Pancreas (tissue), 10 donors: ENCODE data around the gene HMCES. TPM values are rescaled to one million over a fixed set of nuclear protein-coding genes. Genes with fewer than 3 reads are reported as not detected.

Experiments
- ATAC-seq, 4 donors: fragments of 200-7000 bp; cut with Tn5 transposase; one replicate each; pipeline versions ENCODE4 v1.8.0 to v1.9.1; 2020; ENCODE audit warnings: mild to moderate bottlenecking in 4 of 4, moderate library complexity in 4 of 4
- DNase-seq, 6 donors: peaks; one replicate each; pipeline ENCODE4 v3.0.0-alpha.2; 2020
- FAIRE-seq: peaks from 2 replicates; lab custom pipeline; 2012; peaks lifted over from hg19 to GRCh38; lab: Jason Lieb, UNC
- H3K27ac ChIP-seq, 4 donors: fragments of 200-600 bp; sonication (generic); 1 replicate in 3 of 4; 2 replicates in 1 of 4; pipeline versions ENCODE4 v1.5.0 to v1.8.0; 2020
- H3K27me3 ChIP-seq, 4 donors: fragments of 200-600 bp; one replicate each; pipeline ENCODE4 v1.8.0; 2021
- H3K36me3 ChIP-seq, 3 donors: fragments of 200-600 bp; sonication (generic) in 1 of 3; one replicate each; pipeline versions ENCODE4 v1.5.0 to v1.8.0; 2020 to 2021
- H3K4me1 ChIP-seq, 3 donors: fragments of 200-600 bp; one replicate each; pipeline ENCODE4 v1.8.0; 2021
- H3K4me3 ChIP-seq, 4 donors: fragments of 200-600 bp; sonication (generic) in 2 of 4; one replicate each; pipeline versions ENCODE4 v1.5.0 to v1.8.0; 2020 to 2021
- H3K9me3 ChIP-seq, 4 donors: fragments of 200-600 bp; one replicate each; pipeline ENCODE4 v1.8.0; 2021
- WGBS, 2 donors: extraction: QIAGEN DNeasy Blood & Tissue Kit; methylation state at CpG; one replicate each; pipeline ENCODE4 v1.1.7; 2013; 5-methylcytosine and 5-hydroxymethylcytosine counted together
- intact Hi-C, 3 donors: fragments of 100-400 bp; cut with DNase I; formaldehyde crosslinking; loops; one replicate each; pipeline versions ENCODE4 v1.11.1 to v1.14.2; 2022
- polyA plus RNA-seq, 2 donors: library from polyadenylated mRNA; stranded (reverse); fragments of 200-250 nt; gene quantifications; one replicate each; pipeline ENCODE4 v1.2.3, GENCODE V29; 2013
- total RNA-seq, 6 donors: library from RNA; stranded (reverse); fragmentation: NEBNext Ultra II Directional in 4 of 6; extraction: Animal tissue kit (Norgen Biotek cat#: 25700) in 4 of 6; gene quantifications; one replicate each; pipeline versions ENCODE4 v1.2.1 to v1.2.4, GENCODE V29; 2021 to 2023
- TF ChIP-seq, protein P1 (sequence below), 4 donors: fragments of 200-600 bp; sonication (generic) in 3 of 4; IDR thresholded peaks; one replicate each; pipeline versions ENCODE4 v1.5.0 to v1.8.0; 2021; ENCODE audit warnings: antibody characterized with exemption in 4 of 4
- donor health status: healthy with polysubstance abuse.
- donor health status: DM: no; HTN: no; CAD: no; lungs with moderate emphysema.
- donor health status: DM: no; HTN: no; CAD: no.
- donor health status: control.
- donor health status: control.
- donor health status: Bipolar disorder and iron deficiency.
- donor health status: DM: yes; HTN: yes; CAD: no.
- donor health status: DM: no; HTN: no; CAD: no.
- donor health status: DM: no; HTN: no; CAD: no.
- donor health status: DM: yes; HTN: yes; CAD: no.

The HMCES gene
- total and polyA plus RNA-seq, 8 donors: 8.0 to 22.5 (median 10.7) TPM

DNA sequence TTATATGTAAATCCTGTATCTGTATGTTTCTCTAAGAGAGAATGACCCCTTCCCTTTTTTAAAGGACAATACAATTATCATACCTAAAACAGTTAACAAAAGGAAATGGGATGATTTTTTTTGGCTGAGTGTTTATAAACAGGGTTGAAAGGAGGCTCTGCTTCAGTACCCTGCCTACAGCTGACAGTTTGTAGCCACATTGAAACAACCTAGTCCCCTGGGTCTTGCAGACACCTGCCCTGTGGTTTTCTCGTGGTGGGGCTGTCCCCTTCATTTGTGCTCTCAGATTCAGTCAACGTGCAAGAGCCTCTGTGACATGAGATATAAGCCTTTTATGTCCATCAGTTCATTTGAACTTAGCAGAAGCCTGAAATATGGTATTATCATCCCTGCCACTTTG is 2.3 kb upstream of the HMCES start:
- Histone ChIP-seq H3K27ac (no peak overlapping the region), H3K4me3 (no peak overlapping the region), H3K27me3 (no peaks in the 10 kb centered on the region), H3K9me3 (no peaks in the 10 kb centered on the region), H3K36me3 (peaks cover 7 to 58% (median 30%) of the 10 kb centered on the region in 3 donors), H3K4me1 (peaks cover 5 to 16% (median 8%) of the 10 kb centered on the region in 3 donors)
- ATAC-seq: no peak
- DNase-seq: no peak
- WGBS, 2 donors: 68 to 81% methylated on average over 2 of the region's 2 CpGs
- FAIRE-seq: no peak
- intact Hi-C loops: no loop called here
- TF ChIP-seq, protein P1, sequence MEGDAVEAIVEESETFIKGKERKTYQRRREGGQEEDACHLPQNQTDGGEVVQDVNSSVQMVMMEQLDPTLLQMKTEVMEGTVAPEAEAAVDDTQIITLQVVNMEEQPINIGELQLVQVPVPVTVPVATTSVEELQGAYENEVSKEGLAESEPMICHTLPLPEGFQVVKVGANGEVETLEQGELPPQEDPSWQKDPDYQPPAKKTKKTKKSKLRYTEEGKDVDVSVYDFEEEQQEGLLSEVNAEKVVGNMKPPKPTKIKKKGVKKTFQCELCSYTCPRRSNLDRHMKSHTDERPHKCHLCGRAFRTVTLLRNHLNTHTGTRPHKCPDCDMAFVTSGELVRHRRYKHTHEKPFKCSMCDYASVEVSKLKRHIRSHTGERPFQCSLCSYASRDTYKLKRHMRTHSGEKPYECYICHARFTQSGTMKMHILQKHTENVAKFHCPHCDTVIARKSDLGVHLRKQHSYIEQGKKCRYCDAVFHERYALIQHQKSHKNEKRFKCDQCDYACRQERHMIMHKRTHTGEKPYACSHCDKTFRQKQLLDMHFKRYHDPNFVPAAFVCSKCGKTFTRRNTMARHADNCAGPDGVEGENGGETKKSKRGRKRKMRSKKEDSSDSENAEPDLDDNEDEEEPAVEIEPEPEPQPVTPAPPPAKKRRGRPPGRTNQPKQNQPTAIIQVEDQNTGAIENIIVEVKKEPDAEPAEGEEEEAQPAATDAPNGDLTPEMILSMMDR (IDR thresholded peaks at IDR 0.05): no peak

- 74 to 78% methylated on average over 11 of the region's 11 CpGs for WGBS, 2 donors
- FAIRE-seq: no peak
- H3K4me3 ChIP-seq: peak overlapping the region in 2 of 4 donors; percentile 86
- H3K27me3 ChIP-seq: no peaks in the 10 kb centered on the region
- no peak for ATAC-seq
- peak overlapping the region; percentile 85 to 92 (median 87) for H3K27ac ChIP-seq
- DNase-seq: peak in 3 of 6 donors; percentile 20 to 40 (median 23)
- H3K4me1 ChIP-seq: peaks cover 5 to 16% (median 8%) of the 10 kb centered on the region in 3 donors
- no peaks in the 10 kb centered on the region for H3K9me3 ChIP-seq
- TF ChIP-seq, protein P1 (IDR thresholded peaks at IDR 0.05): no peak
- H3K36me3 ChIP-seq: peaks cover 5 to 44% (median 16%) of the 10 kb centered on the region in 3 donors
- intact Hi-C loops: no loop called here
These were observed 820 bp upstream of the HMCES start for GRCh38 chr3:129277829-129278271.

GRCh38 chr3:129278966-129279906 is 566 bp downstream of the HMCES start:
- Histone ChIP-seq H3K36me3 (peaks cover 3 to 30% (median 15%) of the 10 kb centered on the region in 3 donors), H3K27me3 (no peaks in the 10 kb centered on the region), H3K4me1 (peaks cover 5 to 16% (median 8%) of the 10 kb centered on the region in 3 donors), H3K9me3 (no peaks in the 10 kb centered on the region), H3K4me3 (peak overlapping the region; percentile 65 to 86 (median 79)), H3K27ac (peak overlapping the region; percentile 85 to 92 (median 87))
- intact Hi-C loops: no loop called here
- FAIRE-seq (no peak), ATAC-seq (peak; percentile 47 to 67 (median 55)), DNase-seq (peak in 4 of 6 donors; percentile 26 to 82 (median 70))
- WGBS, 2 donors: 2 to 3% methylated on average over 68 to 82 of the region's 82 CpGs
- TF ChIP-seq, protein P1 (IDR thresholded peaks at IDR 0.05): no peak

DNA sequence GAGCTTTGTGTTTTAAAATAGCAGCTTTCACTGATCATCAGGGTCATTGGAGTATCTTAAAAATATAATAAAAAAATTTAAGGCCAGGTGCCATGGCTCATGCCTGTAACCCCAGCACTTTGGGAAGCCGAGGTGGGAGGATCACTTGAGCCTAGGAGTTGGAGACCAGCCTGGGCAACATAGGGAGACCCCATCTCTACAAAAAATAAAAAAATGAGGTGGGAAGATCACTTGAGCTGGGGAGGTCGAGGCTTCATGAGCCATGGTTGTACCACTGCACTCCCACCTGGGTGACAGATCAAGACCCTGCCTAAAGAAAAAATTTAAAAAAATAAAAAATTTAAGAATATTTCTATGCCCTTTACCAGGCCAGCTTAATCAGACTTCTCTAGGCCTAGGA is 1.5 kb downstream of the HMCES start:
- no peaks in the 10 kb centered on the region for H3K27me3 ChIP-seq
- TF ChIP-seq, protein P1 (IDR thresholded peaks at IDR 0.05): no peak
- peak overlapping the region in 1 of 4 donors; percentile 86 for H3K4me3 ChIP-seq
- no peak overlapping the region for H3K27ac ChIP-seq
- no peak for DNase-seq
- no peak for FAIRE-seq
- WGBS, 2 donors: 90 to 91% methylated on average over 2 of the region's 2 CpGs
- intact Hi-C loops: no loop called here
- peaks cover 5 to 16% (median 8%) of the 10 kb centered on the region in 3 donors for H3K4me1 ChIP-seq
- ATAC-seq: no peak
- H3K9me3 ChIP-seq: no peaks in the 10 kb centered on the region
- peaks cover 0 to 20% (median 5%) of the 10 kb centered on the region in 3 donors for H3K36me3 ChIP-seq
